Skeletal muscle tissue (tissue), 4 donors: ENCODE results near the gene ENPP1. TPM values are rescaled to one million over a fixed set of nuclear protein-coding genes. Genes with fewer than 3 reads are reported as not detected.

Source experiments
- H3K27ac ChIP-seq: one replicate; pipeline ENCODE4 v1.7.0; 2013; ENCODE audit warnings: mild to moderate bottlenecking, low read depth, low read length, inconsistent platforms
- H3K27me3 ChIP-seq, 3 donors: one replicate each; pipeline ENCODE4 v1.7.0; 2013; ENCODE audit warnings: low read length in 3 of 3; ENCODE audit not compliant: control insufficient read depth in 3 of 3, insufficient read depth in 3 of 3
- H3K36me3 ChIP-seq, 3 donors: one replicate each; pipeline ENCODE4 v1.7.0; 2013; ENCODE audit warnings: low read length in 3 of 3; ENCODE audit not compliant: control insufficient read depth in 3 of 3, insufficient read depth in 3 of 3
- H3K4me1 ChIP-seq, 3 donors: one replicate each; pipeline ENCODE4 v1.7.0; 2013; ENCODE audit warnings: low read length in 3 of 3, mild to moderate bottlenecking in 3 of 3; ENCODE audit not compliant: control insufficient read depth in 3 of 3, insufficient read depth in 3 of 3
- H3K4me3 ChIP-seq, 3 donors: one replicate each; pipeline ENCODE4 v1.7.0; 2013; ENCODE audit warnings: low read length in 3 of 3
- H3K9ac ChIP-seq, 3 donors: one replicate each; pipeline ENCODE4 v1.7.0; 2013; ENCODE audit warnings: low read length in 3 of 3, mild to moderate bottlenecking in 3 of 3, moderate library complexity in 2 of 3, low read depth in 1 of 3
- H3K9me3 ChIP-seq, 3 donors: one replicate each; pipeline ENCODE4 v1.7.0; 2013; ENCODE audit warnings: low read length in 3 of 3; ENCODE audit not compliant: control insufficient read depth in 3 of 3
- total RNA-seq: library from RNA; depleted of rRNA; stranded (reverse); fragments of >200 nt; gene quantifications from one replicate; pipeline ENCODE4 v1.2.3, GENCODE V29; 2014
- donor health status: Osteomylitis.

ENPP1 gene
- total RNA-seq, 1 donor from 2014 or later: 17.7 TPM

- Histone ChIP-seq H3K4me3 (no peak overlapping the region), H3K27ac (no peak overlapping the region), H3K27me3 (peaks cover 0 to 6% (median 0%) of the 10 kb centered on the region in 3 donors), H3K9ac (no peak overlapping the region), H3K9me3 (no peaks in the 10 kb centered on the region), H3K36me3 (no peaks in the 10 kb centered on the region), H3K4me1 (no peaks in the 10 kb centered on the region)
Measured at GRCh38 chr6:131917318-131917717, 109.5 kb downstream of the ENPP1 start.

GRCh38 chr6:131917763-131918649 is 110.2 kb downstream of the ENPP1 start:
- Histone ChIP-seq H3K9me3 (no peaks in the 10 kb centered on the region), H3K4me3 (no peak overlapping the region), H3K9ac (no peak overlapping the region), H3K27ac (no peak overlapping the region), H3K4me1 (no peaks in the 10 kb centered on the region), H3K36me3 (no peaks in the 10 kb centered on the region), H3K27me3 (peaks cover 0 to 6% (median 0%) of the 10 kb centered on the region in 3 donors)

- H3K4me1 ChIP-seq: no peaks in the 10 kb centered on the region
- peaks cover 0 to 3% (median 0%) of the 10 kb centered on the region in 3 donors for H3K9me3 ChIP-seq
- no peak overlapping the region for H3K4me3 ChIP-seq
- no peaks in the 10 kb centered on the region for H3K36me3 ChIP-seq
- H3K27ac ChIP-seq: no peak overlapping the region
- no peak overlapping the region for H3K9ac ChIP-seq
- peaks cover 0 to 6% (median 0%) of the 10 kb centered on the region in 3 donors for H3K27me3 ChIP-seq
Measured at GRCh38 chr6:131918650-131919355, 111.0 kb downstream of the ENPP1 start.

DNA sequence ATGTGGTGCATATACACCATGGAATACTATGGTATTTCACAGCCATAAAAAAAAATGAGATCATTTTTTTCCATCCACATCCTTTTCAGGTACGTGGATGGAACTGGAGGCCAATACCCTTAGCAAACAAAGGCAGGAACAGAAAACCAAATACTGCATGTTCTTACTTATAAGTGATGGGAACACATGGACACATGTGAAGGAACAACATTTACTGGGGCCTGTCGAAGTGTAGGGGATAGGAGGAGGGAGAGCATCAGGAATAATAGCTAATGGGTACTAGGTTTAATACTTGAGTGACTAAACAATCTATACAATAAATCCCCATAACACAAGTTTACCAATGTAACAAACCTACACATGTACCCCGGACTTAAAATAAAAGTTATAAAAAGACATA is 112.8 kb downstream of the ENPP1 start:
- peaks cover 0 to 3% (median 0%) of the 10 kb centered on the region in 3 donors for H3K9me3 ChIP-seq
- no peak overlapping the region for H3K9ac ChIP-seq
- peaks cover 0 to 6% (median 0%) of the 10 kb centered on the region in 3 donors for H3K27me3 ChIP-seq
- H3K4me1 ChIP-seq: no peaks in the 10 kb centered on the region
- H3K36me3 ChIP-seq: no peaks in the 10 kb centered on the region
- H3K27ac ChIP-seq: no peak overlapping the region
- no peak overlapping the region for H3K4me3 ChIP-seq

DNA sequence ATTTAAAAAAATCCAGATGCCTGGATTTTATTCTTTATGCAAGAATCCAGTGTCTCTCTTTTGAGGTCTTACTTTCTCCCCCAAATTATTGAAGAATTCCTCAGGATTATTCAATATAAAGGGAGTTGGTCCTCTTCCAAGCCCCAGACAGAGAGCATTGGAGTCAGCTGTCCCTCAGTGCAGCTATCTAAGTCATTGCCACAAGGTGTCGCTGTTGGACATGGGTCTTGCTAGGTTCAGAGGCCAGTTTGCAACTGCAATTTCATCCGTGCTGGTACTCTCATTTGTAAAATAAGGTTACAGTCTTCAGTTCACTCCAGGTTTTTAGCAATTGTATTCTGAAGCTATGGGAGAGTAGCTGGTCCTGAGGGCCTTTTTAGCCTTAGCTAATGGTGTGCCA is 115.5 kb downstream of the ENPP1 start:
- Histone ChIP-seq H3K9ac (no peak overlapping the region), H3K4me3 (no peak overlapping the region), H3K27ac (no peak overlapping the region), H3K36me3 (no peaks in the 10 kb centered on the region), H3K9me3 (peaks cover 0 to 3% (median 0%) of the 10 kb centered on the region in 3 donors), H3K4me1 (no peaks in the 10 kb centered on the region), H3K27me3 (peaks cover 0 to 5% (median 0%) of the 10 kb centered on the region in 3 donors)

DNA sequence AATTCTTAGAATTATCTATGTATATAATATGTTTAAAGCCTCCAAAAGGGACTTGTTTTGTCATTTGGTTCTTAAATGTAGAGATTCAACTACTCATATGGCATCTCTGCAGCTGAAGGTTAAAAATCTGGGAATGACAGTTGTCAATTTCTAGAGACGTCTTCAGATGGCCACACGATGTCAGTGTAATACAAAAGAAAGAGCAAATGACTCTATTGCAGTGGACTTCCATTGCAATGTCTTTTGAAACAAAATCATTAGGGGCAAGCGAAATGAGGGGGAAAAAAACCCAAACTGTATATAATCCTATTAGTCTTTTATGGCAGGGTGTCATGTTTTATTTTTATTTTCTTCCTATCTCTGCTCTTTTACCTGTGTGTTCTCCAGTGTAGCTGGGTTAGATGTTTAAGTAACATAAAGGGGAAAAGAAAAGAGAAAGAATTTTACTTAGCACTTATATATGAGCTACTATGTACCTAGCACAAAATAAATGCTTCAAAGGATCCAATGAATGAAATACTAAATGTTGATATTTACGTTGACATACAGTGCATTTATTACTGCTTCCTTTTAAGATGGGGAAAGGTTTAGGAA is 117.2 kb downstream of the ENPP1 start:
- no peaks in the 10 kb centered on the region for H3K27me3 ChIP-seq
- no peak overlapping the region for H3K4me3 ChIP-seq
- no peak overlapping the region for H3K27ac ChIP-seq
- no peaks in the 10 kb centered on the region for H3K36me3 ChIP-seq
- H3K9ac ChIP-seq: no peak overlapping the region
- H3K9me3 ChIP-seq: peaks cover 0 to 3% (median 0%) of the 10 kb centered on the region in 3 donors
- no peaks in the 10 kb centered on the region for H3K4me1 ChIP-seq

DNA sequence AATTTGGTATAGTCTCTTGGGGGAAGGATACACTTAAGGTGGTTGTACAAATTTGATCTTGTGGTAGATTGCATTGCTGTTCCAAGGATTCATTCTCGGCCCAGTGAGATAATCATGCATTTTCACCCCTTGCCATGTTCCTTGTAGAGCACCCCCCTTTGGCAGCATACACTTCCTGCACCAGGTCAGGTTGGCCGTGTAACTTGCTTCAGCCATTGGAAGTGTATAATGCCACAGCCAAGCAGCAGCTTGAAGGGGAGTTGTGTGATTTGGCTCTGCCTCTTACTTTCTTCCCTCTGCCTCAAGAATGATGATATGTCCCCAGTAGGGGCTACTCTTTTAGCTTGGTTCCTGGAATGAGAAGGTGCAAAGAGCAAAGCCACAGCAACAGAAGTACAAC is 121.4 kb downstream of the ENPP1 start:
- H3K4me3 ChIP-seq: no peak overlapping the region
- H3K36me3 ChIP-seq: no peaks in the 10 kb centered on the region
- H3K9ac ChIP-seq: no peak overlapping the region

DNA sequence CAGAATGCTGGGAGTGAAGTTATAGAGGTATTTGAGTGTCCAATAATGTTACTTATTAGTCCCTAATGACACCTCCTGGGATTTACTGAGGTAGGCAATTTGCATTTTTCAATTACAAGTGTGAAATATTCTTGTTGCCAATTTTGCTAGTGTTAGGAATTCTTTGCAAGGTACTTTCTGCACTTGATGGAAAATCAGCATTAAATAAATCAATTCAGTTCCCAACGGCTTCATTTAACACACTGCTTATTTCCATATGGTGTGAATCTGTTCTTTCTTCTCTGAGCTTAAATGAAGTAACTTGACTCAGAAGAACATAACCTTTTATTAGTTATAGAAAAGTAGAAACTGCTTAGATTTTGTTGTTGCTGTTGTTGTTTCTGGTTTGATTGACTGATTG is 122.2 kb downstream of the ENPP1 start:
- no peaks in the 10 kb centered on the region for H3K9me3 ChIP-seq
- H3K4me1 ChIP-seq: no peaks in the 10 kb centered on the region
- H3K36me3 ChIP-seq: no peaks in the 10 kb centered on the region
- no peak overlapping the region for H3K9ac ChIP-seq
- H3K27ac ChIP-seq: no peak overlapping the region
- no peak overlapping the region for H3K4me3 ChIP-seq
- H3K27me3 ChIP-seq: no peaks in the 10 kb centered on the region

More for the DNA sequence above, 121.4 kb downstream of the ENPP1 start:
- no peaks in the 10 kb centered on the region for H3K9me3 ChIP-seq
- no peak overlapping the region for H3K27ac ChIP-seq
- no peaks in the 10 kb centered on the region for H3K4me1 ChIP-seq
- H3K27me3 ChIP-seq: no peaks in the 10 kb centered on the region

- no peaks in the 10 kb centered on the region for H3K36me3 ChIP-seq
- no peak overlapping the region for H3K9ac ChIP-seq
- H3K4me3 ChIP-seq: no peak overlapping the region
- no peaks in the 10 kb centered on the region for H3K9me3 ChIP-seq
- no peak overlapping the region for H3K27ac ChIP-seq
- no peaks in the 10 kb centered on the region for H3K4me1 ChIP-seq
- no peaks in the 10 kb centered on the region for H3K27me3 ChIP-seq
Measured at GRCh38 chr6:131931063-131931750, 123.4 kb downstream of the ENPP1 start.
